ENCODE results near the gene TBC1D1.
A peak's percentile ranks its signal among the peaks of the same experiment; 100 is the strongest.

TBC1D1 gene

GRCh38 chr4:37890801-37891259 is at the start of gene TBC1D1:
TBC1D1 (plus strand) TSS chr4:37891084; CDS start chr4:37902096, 11,012 bp downstream.
- DNase-seq (ENCODE audit: low read depth), result peak; percentile 69
- no peak for TF ChIP-seq CTCF (IDR thresholded peaks at IDR 0.05; ENCODE audit: insufficient read depth, low read depth, low read length, missing control alignments)
- H3K4me3 ChIP-seq (ENCODE audit: low read depth, low read length), result peak within 1 kb of the TSS; percentile 75

GRCh38 chr4:37844204-37844603 is 46.7 kb upstream of the TBC1D1 start:
- no peak overlapping the region for H3K4me3 ChIP-seq (ENCODE audit: low read depth, low read length)
- no peak for DNase-seq (ENCODE audit: low read depth)
- no peak for TF ChIP-seq CTCF (IDR thresholded peaks at IDR 0.05; ENCODE audit: insufficient read depth, low read depth, low read length, missing control alignments)

GRCh38 chr4:37845201-37845600 is 45.7 kb upstream of the TBC1D1 start:
- no peak for TF ChIP-seq CTCF (IDR thresholded peaks at IDR 0.05; ENCODE audit: insufficient read depth, low read depth, low read length, missing control alignments)
- DNase-seq (ENCODE audit: low read depth), result no peak
- H3K4me3 ChIP-seq (ENCODE audit: low read depth, low read length), result no peak overlapping the region

GRCh38 chr4:37847311-37847884 is 43.5 kb upstream of the TBC1D1 start:
- H3K4me3 ChIP-seq (ENCODE audit: low read depth, low read length), result no peak overlapping the region
- TF ChIP-seq CTCF (IDR thresholded peaks at IDR 0.05; ENCODE audit: insufficient read depth, low read depth, low read length, missing control alignments), result no peak
- no peak for DNase-seq (ENCODE audit: low read depth)

- no peak for DNase-seq (ENCODE audit: low read depth)
- no peak for TF ChIP-seq CTCF (IDR thresholded peaks at IDR 0.05; ENCODE audit: insufficient read depth, low read depth, low read length, missing control alignments)
- no peak overlapping the region for H3K4me3 ChIP-seq (ENCODE audit: low read depth, low read length)
Observed at GRCh38 chr4:37852376-37852775, 38.5 kb upstream of the TBC1D1 start.

- no peak for DNase-seq (ENCODE audit: low read depth)
- H3K4me3 ChIP-seq (ENCODE audit: low read depth, low read length), result no peak overlapping the region
- no peak for TF ChIP-seq CTCF (IDR thresholded peaks at IDR 0.05; ENCODE audit: insufficient read depth, low read depth, low read length, missing control alignments)
Observed at GRCh38 chr4:37858112-37858511, 32.8 kb upstream of the TBC1D1 start.

- no peak overlapping the region for H3K4me3 ChIP-seq (ENCODE audit: low read depth, low read length)
- no peak for DNase-seq (ENCODE audit: low read depth)
- TF ChIP-seq CTCF (IDR thresholded peaks at IDR 0.05; ENCODE audit: insufficient read depth, low read depth, low read length, missing control alignments), result no peak
Observed at GRCh38 chr4:37858872-37859271, 32.0 kb upstream of the TBC1D1 start.

Data from GM12865 (cell line).